HG03521 (cell line): ENCODE data around the gene LHB.
A peak's percentile ranks its signal among the peaks of the same experiment; 100 is the strongest.

Experiments
- ATAC-seq: cut with Tn5 transposase; IDR thresholded peaks from one replicate; pipeline ENCODE4 v1.9.1; 2021; ENCODE audit warnings: mild to moderate bottlenecking, moderate library complexity; ENCODE audit not compliant: unreplicated experiment

LHB gene

GRCh38 chr19:49014123-49014869 is 2.6 kb downstream of the LHB start:
- ATAC-seq = no peak

GRCh38 chr19:49011194-49011593 is 5.7 kb downstream of the LHB start:
- ATAC-seq = no peak

DNA sequence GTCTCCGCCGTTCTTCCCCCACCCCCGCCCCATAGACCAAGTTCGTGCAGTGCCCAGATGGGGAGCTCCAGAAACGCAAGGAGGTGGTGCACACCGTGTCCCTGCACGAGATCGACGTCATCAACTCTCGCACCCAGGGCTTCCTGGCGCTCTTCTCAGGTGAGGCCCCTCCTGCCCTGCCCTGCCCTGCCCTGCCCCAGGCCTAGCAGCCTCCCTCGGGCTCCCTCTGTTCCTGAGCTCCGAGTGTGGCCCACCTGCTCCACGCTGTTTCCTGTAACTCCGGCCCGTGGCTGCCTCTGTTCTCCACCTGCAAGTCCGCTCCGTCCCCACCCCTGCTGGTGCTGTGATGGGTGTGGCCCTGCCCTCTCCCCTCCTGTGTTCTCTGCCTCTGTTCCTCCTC is 6.4 kb downstream of the LHB start:
- no peak for ATAC-seq

DNA sequence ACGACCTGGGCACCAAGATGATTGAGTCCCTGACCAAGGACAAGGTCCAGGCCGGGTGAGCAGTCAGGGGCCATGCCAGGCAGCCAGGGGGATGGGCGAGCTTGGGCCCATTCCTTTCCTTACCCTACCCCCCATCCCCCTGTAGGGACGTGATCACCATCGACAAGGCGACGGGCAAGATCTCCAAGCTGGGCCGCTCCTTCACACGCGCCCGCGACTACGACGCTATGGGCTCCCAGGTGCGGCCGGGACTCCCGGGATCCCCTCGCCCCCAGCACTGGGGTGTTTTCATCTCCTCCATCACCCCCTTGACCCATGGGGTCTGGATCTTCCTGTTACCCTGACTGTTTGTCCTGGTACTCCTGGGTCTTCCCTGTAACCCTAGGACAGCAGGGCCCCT is 7.1 kb downstream of the LHB start:
- no peak for ATAC-seq

- no peak for ATAC-seq
Measured at GRCh38 chr19:49006905-49007304, 10.0 kb downstream of the LHB start.

GRCh38 chr19:49004964-49005614 is 11.8 kb downstream of the LHB start:
- no peak for ATAC-seq

DNA sequence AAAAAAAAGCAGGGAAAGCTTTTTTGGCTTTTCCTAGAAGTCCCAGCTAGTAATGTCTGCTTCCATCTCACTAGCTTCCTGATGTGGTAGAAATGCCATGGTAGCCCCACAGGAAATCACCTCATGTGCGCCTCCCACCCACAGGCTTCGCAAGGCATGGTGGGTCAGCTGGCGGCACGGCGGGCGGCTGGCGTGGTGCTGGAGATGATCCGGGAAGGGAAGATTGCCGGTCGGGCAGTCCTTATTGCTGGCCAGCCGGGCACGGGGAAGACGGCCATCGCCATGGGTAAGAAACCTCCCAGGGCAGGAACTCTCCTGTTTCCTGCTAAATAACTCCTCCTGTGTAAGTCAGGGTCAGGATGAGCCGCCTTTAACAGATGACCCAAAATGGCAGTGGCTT is 12.8 kb downstream of the LHB start:
- no peak for ATAC-seq

DNA sequence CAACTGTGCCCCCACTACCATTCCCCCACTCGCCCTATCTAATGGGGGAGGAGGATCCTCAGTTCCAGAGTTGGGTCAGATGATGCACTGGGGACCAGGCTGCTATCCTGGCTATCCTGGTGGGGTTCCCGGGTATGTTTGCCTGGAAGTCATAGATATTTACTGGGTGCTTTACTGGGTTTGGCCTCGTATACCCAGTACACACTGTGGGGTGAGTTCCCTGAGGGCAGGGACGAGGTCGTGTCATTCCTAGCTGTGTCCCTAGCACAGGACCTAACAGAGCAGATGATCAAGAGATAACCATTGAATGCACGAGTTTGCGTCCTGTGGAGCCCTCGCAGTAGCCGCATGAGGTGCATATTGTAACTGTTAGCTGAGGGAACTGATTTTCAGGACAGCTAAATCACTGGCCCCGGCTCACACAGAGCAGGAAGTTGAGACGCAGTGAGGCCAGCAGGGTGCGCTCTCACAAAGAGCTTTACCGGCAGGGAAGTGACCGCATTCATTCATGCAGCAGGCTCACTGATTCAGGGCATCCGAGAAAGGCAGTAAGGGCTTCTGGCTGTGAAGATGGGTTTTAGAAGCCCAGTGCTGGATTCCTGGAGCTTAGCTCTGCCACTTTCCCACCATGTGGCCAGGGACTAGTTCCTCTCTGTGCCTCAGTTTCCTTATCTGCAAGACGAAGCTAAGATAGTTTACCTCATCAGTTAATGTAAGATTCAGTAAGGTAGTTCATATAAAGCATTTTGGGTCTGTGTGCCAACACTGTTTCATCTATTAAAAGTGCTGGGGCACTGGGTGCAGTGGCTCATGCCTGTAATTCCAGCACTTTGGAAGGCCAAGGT is 17.2 kb downstream of the LHB start:
- ATAC-seq = no peak

DNA sequence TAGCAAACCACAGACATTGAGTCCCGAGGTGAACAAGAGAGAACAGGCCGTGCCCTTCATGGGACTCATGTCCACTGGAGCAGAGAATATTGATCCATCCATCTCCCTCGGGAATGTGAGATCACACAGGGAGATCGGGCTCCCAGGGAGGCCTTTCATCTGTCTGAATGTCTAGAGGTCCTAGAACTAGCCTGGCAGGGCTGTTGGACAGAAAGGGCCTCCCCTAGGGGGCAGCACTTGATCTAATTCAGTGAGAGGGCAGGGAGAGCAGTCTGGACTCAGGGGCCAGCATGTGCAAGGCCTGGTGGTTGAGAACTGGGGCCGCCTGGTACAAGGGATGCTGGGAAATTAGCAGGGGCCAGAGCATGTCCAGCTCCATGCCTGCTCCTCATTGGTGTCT is 18.9 kb downstream of the LHB start:
- no peak for ATAC-seq

DNA sequence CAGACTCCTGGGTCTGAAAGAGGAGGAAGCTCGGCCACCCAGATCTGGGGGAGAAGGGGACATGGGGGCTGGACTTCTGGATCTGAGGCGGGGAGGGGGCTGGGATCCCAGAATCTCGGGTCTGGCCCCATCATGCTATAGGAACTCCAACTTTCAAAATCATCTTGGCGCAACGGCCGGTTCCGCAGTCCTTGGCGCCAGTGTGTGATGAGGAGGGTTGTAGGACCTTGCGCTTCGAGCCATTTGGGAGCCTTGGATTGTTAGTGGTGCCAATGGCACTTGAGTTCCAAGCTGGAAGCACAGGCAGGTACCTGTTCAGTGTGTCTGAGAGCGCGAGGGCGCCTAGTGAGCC is 22.9 kb downstream of the LHB start:
- no peak for ATAC-seq

GRCh38 chr19:48993175-48994034 is 23.5 kb downstream of the LHB start, which contains the start of the genes GYS1 and RUVBL2:
Gene GYS1 (minus strand): TSS chr19:48993309. CDS start chr19:48993112, 197 bp downstream.
Gene RUVBL2 (plus strand): TSS chr19:48993887. CDS start chr19:48993912, 25 bp downstream.
- ATAC-seq = peak; percentile 85

- no peak for ATAC-seq
Measured at GRCh38 chr19:48992581-48993174, 24.2 kb downstream of the LHB start.

- no peak for ATAC-seq
Measured at GRCh38 chr19:48991873-48992580, 24.9 kb downstream of the LHB start.

DNA sequence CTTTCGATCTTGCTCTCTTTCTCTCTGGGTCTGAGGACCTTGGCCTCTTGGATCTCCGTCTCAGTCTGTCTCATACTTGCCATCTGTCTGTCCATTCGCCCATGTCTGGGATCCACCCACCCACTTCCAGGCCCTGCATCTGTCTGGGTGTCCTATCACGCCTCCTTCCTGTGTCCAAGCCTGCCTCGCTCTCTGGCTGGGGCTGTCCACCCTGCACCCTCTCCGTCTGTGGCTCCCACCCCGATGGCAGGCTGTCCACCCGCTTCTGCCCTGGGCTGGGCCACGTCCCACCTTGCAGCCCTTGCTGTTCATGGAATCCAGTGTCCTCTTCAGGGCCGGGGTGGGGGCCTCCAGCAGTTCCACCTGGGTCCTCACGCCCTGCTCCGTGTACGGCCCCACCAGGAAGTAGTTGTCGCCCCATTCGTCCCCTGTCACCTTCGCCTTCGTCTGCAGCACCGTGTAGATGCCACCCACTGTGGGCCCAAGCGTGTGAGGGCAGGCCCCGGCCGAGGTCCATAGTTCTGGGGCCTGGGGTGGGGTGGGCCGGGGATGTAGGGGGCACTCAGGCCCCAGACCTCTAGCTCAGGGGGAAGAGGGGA is 25.8 kb downstream of the LHB start:
- no peak for ATAC-seq

DNA sequence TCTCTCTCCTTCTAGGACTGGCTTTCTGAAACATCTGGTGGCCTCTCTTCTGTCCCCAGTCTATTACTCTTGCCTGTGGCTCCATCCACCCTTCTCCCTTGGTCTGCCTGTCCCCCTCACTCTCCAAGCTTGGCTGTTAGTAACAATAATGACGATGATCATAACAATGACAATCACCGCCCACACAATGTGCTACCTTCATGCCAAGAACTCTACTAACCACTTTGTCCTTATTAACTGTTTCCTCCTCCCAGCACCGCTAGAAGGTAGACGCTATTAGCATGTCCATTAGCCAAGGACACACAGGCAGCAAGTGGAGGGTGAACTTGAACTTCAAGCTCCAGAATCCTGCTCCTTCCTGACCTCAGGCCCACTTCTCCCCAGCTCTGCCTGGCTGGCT is 26.5 kb downstream of the LHB start:
- no peak for ATAC-seq

- no peak for ATAC-seq
Measured at GRCh38 chr19:48989701-48990291, 27.1 kb downstream of the LHB start.

- no peak for ATAC-seq
Measured at GRCh38 chr19:48988860-48989259, 28.0 kb downstream of the LHB start.

DNA sequence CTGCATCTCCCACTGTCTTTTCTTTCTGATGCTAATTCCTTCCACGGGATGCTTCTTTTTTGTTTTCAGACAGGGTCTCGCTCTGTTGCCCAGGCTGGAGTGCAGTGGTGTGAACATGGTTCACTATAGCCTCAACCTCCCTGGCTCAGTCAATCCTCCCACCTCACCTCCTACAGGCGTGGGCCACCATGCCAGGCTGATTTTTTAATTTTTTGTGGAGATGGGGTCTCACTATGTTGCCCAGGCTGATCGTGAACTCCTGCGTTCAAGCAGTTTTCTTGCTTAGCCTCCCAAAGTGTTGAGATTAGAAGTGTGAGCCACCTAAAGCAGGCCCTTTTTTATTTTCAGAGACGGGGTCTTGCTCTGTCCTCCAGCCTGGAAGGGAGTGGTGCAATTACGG is 28.6 kb downstream of the LHB start:
- ATAC-seq = no peak

- no peak for ATAC-seq
Measured at GRCh38 chr19:48987323-48987722, 29.6 kb downstream of the LHB start.
